IMR-90 (cell line): Measurements from ENCODE around the gene AGAP1.

Source experiments
- POLR2A ChIP-seq: IDR thresholded peaks from 2 replicates; pipeline ENCODE4 v1.6.1; 2012; ENCODE audit warnings: mild to moderate bottlenecking, low read depth, low read length
- TF ChIP-seq, protein P1 (sequence below): conservative IDR thresholded peaks from 2 replicates; pipeline ENCODE4 v1.5.1; 2012; ENCODE audit warnings: mild to moderate bottlenecking, low read depth, low read length, improper control_type of control experiment

DNA sequence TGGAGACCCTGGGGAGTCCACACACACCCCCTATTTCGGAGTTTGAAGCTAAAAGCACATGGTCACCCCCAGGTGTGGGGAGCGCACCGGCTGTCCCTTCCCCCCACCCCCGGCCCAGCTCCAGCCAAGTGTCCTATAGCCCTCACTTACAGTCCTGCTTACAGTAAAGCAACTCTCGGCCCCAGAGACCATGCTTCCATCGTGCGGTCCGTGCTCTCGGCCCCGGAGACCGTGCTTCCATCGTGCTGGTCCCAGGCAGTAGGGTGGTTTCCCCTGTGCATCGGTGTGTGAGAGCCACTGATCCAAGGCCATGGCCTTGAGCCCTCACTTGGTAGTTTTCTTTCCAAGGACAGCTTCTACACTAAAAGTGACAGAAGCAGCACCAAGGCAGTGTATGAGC lies 625.6 kb downstream of the AGAP1 start:
- TF ChIP-seq, protein P1, sequence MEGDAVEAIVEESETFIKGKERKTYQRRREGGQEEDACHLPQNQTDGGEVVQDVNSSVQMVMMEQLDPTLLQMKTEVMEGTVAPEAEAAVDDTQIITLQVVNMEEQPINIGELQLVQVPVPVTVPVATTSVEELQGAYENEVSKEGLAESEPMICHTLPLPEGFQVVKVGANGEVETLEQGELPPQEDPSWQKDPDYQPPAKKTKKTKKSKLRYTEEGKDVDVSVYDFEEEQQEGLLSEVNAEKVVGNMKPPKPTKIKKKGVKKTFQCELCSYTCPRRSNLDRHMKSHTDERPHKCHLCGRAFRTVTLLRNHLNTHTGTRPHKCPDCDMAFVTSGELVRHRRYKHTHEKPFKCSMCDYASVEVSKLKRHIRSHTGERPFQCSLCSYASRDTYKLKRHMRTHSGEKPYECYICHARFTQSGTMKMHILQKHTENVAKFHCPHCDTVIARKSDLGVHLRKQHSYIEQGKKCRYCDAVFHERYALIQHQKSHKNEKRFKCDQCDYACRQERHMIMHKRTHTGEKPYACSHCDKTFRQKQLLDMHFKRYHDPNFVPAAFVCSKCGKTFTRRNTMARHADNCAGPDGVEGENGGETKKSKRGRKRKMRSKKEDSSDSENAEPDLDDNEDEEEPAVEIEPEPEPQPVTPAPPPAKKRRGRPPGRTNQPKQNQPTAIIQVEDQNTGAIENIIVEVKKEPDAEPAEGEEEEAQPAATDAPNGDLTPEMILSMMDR = no peak
- TF ChIP-seq POLR2A = no peak
